Measurements from ENCODE around the gene SRPRA.

SRPRA gene

GRCh38 chr11:126233391-126233790, 35.3 kb downstream of the SRPRA start:
- no peak for DNase-seq (ENCODE audit: extremely low read depth, low read depth)
- H3K4me3 ChIP-seq (replicated peaks; ENCODE audit: low read depth, low read length), result no peak overlapping the region
- TF ChIP-seq CTCF (IDR thresholded peaks at IDR 0.05; ENCODE audit: low read depth, low read length, missing control alignments), result no peak

- no peak for TF ChIP-seq CTCF (IDR thresholded peaks at IDR 0.05; ENCODE audit: low read depth, low read length, missing control alignments)
- H3K4me3 ChIP-seq (replicated peaks; ENCODE audit: low read depth, low read length), result no peak overlapping the region
- DNase-seq (ENCODE audit: extremely low read depth, low read depth), result no peak
Observed at GRCh38 chr11:126232683-126233082, 36.0 kb downstream of the SRPRA start.

- no peak for TF ChIP-seq CTCF (IDR thresholded peaks at IDR 0.05; ENCODE audit: low read depth, low read length, missing control alignments)
- no peak overlapping the region for H3K4me3 ChIP-seq (replicated peaks; ENCODE audit: low read depth, low read length)
- DNase-seq (ENCODE audit: extremely low read depth, low read depth), result no peak
Observed at GRCh38 chr11:126231725-126232459, 36.8 kb downstream of the SRPRA start.

- peak; percentile 51 for DNase-seq (ENCODE audit: extremely low read depth, low read depth)
- no peak overlapping the region for H3K4me3 ChIP-seq (replicated peaks; ENCODE audit: low read depth, low read length)
- TF ChIP-seq CTCF (IDR thresholded peaks at IDR 0.05; ENCODE audit: low read depth, low read length, missing control alignments), result no peak
Observed at GRCh38 chr11:126229858-126230540, 38.7 kb downstream of the SRPRA start.

DNA sequence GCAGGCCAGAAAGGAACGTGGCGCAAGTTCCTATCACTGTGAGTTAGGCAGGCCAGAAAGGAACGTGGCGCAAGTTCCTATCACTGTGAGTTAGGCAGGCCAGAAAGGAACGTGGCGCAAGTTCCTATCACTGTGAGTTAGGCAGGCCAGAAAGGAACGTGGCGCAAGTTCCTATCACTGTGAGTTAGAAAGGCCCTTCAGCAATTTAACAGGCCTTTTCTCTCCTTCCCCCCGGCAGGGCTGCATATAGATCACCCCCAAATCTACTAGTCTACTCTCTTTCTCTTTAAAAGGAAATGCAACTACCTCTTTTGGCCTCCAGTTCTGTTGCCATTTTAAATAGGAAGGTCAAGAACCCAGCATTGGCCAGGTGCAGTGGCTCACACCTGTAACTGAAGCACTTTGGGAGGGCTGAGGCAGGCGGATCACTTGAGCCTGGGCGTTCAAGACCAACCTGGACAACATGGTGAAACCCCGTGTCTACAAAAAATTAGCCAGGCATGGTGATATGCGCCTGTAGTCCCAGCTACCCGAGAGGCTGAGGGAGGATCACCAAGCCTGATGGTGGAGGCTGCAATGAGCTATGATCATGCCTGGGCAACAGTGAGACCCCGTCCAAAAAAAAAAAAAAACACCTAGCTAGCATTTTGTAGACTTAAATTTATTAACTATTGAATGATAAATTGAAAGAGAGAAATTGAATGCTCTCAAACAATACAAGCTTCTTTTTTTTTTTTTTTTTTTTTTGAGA, 42.2 kb downstream of the SRPRA start:
- no peak for DNase-seq (ENCODE audit: extremely low read depth, low read depth)
- no peak overlapping the region for H3K4me3 ChIP-seq (replicated peaks; ENCODE audit: low read depth, low read length)
- no peak for TF ChIP-seq CTCF (IDR thresholded peaks at IDR 0.05; ENCODE audit: low read depth, low read length, missing control alignments)

- DNase-seq (ENCODE audit: extremely low read depth, low read depth), result no peak
- TF ChIP-seq CTCF (IDR thresholded peaks at IDR 0.05; ENCODE audit: low read depth, low read length, missing control alignments), result no peak
- H3K4me3 ChIP-seq (replicated peaks; ENCODE audit: low read depth, low read length), result no peak overlapping the region
Observed at GRCh38 chr11:126225295-126225665, 43.4 kb downstream of the SRPRA start.
